HG02981 (cell line): ENCODE results near the gene CCDC92.

Experiments used
- ATAC-seq: cut with Tn5 transposase; IDR thresholded peaks from one replicate; pipeline ENCODE4 v1.9.1; 2021; ENCODE audit warnings: mild to moderate bottlenecking, moderate library complexity; ENCODE audit not compliant: unreplicated experiment

CCDC92 gene

DNA sequence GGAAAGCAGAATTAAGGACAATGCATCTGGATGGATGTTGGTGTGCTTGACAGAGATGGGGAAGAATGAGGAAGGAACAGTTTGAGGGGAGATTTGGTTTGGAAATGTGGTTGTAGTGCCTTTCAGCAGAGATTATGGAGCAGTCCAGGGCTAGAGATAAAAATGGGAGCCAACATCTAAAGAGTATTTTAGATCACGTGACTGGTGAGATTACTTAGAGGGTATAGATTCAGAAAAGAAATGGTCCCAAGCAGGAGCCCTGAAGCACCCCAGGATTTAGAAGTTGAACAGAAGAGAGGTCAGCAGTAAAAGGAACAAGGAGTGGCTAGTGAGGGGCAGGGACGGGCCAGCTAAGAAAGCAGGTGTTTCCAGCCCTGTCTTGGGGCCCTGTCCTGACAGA, 30.0 kb upstream of the CCDC92 start:
- no peak for ATAC-seq

DNA sequence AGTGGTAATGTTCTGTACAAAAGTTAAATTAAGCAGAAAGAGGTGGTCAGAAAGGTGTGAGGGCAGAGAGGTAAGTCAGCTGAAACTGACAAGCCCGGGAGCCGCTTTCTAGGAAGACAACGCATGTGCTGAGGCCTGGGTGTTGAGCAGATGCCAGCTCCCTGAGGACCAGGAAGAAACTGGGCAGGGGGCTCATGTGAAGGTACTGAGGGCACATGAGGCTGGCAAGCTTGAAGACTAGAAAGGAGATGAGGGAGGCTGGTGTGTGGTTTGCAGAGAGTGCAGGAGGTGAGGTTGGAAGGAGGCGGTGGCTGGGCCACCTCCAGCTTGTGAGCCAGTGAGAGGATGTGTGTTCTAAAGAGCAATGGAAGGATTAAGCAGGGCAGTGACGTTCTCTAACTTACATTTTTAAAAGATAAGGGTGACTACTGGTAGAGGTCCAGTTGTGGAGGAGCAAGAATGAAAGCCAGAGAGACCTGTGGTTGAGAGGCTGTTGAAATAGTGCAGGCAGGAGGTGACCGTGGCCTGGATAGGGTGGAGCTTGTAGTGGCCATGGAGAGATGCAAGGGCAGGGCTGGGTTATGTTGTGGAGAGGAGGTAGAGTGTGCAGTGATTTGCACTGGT, 29.5 kb upstream of the CCDC92 start:
- no peak for ATAC-seq

DNA sequence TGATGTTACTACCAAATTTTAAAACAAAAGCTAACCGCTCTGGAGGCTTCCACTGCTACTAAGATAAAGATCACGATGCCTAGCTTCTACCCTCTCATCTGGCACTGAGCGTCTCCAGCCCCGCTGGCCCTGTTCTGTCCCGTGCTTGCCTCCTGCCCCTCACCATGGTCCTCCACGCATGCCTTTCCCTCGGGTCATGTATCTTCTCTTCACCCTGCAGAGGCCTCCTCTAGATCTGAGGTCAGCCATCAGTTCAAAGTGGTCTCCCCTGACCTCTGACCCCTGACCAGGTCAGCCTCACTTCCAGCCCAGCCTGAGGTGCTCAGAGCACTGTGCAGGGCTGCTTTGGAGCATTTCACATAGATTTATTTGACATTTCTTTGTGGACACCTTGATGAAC, 28.7 kb upstream of the CCDC92 start:
- no peak for ATAC-seq

DNA sequence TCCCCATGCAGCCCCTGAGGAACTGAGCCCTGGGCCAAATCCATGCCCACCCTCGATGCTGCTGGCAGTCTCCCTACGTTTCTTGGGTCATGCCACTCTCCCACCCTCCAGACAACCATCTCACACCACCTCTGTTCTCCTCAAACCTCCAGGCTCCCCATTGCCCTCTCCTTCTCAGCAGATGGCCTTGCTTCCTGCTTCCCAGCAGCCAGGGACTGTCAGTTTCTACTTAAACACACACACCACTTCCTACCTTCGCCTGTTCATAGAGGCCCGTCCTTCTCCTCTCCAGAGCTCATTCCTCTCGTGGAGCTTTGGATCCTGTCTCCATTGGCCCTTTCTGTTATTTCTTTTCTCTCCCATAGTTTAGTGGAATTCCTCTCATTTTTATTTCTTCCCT, 27.5 kb upstream of the CCDC92 start:
- no peak for ATAC-seq

DNA sequence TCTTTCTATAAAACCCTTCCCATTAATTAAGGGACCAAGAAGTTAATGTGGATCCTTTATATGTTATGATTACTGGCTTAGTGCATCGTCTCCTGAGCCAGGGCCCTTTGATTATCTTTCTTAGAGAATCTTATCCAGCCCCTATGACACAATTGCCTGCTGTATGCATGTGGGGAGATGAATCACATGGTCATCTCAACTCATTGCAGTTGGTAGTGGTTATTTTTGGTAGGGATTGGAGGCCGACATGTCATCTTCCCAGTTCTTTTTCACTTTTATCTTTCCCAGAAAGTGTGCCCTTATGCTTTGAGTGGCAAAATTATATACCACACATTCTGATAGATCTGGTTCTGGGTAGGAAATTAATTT, 26.3 kb upstream of the CCDC92 start:
- no peak for ATAC-seq

DNA sequence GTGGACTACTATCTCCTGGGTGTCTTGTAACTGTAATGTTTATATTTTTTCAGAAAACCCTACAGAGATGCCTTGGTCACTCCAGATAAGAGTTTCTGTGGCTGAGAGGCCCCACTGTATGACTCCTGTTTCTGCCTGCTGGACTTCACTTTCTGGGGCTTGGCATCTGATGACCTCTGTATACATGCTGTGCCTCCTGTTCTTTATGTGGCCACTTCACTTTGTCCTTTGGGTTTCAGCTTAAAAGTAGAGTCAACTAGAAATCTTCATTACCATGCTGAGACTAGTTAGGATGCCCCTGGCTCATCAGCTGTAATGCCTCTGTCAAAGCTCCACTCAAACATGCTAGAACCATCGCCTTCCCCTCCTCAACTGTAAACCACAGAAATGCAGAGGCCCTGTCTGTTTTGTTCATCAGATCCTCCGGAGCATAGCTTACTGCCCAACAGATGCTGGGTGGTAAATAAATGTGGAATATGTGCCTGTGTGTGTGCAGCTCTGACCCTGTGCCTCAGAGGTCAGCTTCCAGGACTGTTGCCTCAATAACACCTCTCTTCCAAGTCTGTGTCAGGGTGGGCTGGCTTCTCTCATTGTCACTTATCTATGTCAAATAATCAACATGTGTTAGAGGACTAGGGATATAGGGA, 25.8 kb upstream of the CCDC92 start:
- no peak for ATAC-seq

DNA sequence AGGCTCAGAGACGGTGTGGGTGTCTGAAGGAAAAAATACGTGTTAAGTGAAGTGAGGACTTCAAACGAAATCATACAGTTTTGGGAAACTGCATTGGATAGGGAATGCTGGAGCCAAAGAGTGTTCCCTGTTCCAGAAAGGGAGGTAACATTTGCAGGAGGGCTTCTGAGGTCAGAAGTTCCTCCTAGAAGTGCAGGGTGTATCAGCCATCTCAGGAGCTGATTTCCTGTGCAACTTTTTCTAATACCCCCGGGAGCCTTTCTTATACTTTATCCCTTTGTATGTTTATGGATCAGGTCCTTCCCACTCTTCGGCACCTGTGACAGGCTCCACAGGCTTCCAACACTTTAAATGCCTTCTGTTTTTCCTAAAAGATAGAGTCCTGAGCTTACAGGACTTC, 25.3 kb upstream of the CCDC92 start:
- no peak for ATAC-seq

DNA sequence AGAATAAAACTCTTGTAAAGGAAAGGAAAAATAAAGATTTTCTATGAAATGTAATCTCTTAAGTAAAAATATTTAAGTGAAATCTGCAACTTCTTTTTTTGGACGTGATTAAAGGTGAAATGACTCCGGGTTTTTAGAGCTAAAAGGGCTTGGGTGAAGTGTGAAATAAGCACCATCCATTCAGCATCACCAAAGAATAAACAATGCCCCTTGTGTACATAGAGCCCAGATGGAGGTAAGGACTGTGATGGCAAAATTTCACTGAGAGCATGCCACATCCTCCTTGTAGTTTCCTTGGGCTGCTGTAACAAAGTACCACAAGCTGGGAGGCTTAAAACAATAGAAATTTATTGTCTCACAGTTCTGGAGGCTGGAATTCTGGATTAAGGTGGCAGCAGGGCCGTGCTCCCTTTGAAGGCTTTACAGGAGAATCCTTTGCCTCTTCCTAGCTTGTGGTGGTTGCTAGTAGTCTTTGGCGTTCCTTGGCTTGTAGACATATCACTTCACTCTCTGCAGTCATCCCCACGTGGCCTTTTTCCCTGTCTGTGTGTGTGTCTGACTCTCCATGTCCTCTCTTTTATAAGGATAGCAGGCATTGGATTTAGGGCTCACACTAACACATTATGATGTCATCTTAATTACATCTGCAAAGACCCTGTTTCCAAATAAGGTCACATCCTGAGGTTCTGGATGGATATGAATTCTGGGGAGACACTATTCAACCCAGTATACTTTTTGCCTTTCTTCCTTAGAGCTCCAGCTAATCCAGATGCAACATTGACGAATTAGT, 24.6 kb upstream of the CCDC92 start:
- no peak for ATAC-seq

DNA sequence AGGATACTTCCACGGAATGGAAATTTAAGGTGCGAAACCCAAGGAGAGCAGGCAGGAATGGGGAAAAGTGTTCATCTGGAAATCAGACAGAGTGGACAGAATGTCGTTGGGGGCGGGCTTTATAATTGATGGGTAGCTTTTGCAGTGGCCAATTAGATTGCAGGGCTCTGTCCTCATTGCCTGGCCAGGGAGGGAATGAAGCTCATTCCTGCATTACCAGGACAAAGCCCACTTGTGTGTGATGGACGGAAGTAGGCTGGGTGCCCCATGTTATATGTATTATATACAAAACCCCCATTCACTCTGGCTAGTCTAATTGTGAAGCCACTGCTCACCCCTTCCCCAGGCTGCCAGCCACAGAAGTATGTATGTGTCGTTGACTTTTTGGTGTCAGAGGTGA, 23.9 kb upstream of the CCDC92 start:
- ATAC-seq, result no peak

DNA sequence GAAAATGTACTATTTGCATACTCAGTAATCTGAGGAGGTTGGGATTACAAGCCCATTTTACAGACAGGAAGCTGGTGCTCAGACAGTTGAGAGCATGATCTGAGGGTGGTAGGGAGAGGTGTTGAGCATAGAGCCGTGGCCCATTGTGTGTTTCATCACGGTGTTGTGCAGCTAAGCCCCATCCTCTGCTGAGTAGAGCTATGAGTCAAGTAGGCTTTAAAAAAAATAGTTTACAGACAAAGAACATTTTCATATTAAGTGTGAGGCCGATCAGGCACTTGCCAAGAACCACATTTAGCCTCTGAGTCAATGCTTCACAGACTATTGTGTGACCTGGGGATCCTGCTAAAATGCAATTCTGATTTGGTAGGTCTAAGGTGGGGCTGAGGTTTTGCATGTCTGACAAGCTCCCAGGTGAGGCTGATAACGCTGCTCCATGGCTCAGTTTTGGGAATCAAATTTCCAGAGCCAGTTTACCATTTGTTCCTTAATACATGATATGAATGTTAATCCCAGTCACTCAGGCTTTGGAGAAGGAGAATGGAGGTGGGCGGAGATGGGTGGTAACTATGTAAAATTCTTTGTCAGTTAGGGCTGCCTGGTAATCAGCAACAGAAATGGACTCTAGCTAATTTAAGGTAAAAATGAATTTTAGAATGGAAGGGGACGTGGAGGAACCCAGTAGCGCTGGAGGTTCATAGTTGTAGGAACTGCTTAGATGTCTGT, 22.6 kb upstream of the CCDC92 start:
- ATAC-seq, result no peak

DNA sequence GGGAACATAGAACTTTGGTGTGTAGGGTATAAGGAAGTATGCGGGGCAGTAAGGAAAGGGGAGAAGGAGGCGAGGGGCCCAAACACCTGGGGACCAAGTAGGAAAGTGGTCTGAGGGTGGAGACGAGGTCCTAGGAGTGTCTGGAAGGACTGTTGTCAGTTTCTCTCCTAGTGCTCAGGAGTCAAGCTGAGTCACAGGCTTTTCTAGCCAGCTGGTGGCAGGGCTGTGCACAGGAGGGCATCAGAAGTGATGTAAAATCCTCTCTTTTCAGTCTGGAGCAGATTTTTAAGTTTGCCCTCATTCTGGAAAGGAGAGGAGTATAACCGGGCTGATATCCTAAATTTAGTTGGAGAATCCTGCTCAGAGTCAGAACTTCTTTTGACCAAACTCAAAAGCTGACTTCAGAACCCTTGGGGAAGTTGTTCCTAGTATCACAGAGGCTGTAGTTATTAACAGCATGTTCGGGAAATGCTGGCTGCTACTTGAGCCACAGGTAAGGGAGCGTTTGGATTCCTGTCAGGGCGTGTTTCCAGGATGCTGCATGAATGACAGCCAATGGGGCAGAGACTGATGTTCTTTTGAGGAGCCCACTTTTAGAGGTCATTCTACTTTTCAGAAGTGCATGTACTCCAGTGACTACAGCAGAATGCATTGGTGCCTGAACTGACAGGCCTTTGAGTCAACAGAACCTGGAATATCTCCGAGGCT, 19.6 kb upstream of the CCDC92 start:
- ATAC-seq, result no peak

DNA sequence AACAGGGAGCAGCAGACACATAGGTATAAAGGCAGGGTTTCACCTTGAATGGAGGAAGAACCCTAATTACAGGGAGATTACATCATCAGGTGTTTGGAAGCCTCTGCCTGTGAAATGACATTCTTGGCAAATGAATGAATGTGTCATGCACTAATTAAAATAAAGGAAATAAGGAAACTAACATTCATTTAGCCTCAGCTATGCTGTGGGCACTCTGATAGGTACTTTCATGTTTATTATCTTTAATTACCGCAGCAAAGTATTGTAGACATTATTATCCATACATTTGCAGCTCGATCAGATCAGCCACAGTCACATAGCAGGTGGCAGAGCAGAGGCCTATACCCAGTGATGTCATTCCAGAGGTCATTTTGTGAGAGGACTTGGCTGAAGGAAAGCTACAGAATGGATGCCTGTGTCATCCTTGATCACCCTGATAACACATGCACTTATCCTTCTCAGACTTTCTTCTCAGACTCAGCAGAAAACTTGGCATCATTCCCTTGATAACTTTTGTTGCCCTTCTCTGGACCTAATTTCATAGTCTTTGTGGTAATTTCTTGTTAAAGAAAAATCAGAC, 18.8 kb upstream of the CCDC92 start:
- ATAC-seq, result no peak

DNA sequence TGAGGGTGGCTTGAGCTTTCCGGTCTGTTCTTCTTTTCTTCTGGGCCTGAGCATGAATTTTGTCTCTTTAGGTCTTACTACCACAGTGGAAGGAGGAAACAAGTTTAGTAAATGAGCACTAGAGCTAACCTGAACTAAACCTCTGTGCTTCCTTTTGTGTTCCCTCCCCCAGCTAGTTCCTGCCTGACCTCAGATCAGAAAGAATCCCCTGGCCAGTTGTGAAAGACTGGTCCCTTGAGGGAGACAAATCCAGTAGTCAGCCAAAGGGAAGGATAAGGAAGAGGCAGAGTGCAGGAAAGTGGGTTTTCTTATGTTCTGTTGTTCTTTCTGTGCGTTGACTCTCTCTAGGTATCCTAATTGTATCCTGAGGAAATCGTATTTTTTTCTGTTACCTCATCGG, 17.9 kb upstream of the CCDC92 start:
- ATAC-seq, result no peak

DNA sequence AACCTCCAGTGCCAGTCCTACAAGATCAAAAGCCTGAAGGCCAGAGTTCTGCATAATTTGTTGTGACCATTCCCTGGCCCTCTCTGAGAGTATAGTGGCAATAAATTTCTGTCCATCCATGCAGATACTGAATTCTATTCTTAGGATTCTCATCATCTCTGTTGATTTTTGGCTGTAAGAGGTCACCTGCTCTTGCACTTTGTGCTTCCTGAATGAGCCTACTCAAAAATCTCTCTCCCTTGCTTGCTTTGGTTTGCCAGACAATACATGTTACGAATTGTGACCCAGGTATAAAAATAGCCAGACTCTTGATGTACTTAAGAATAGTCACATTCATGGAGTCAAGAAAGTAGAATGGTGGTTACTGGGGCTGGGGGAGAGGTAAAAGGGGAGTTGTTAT, 17.1 kb upstream of the CCDC92 start:
- ATAC-seq, result no peak

DNA sequence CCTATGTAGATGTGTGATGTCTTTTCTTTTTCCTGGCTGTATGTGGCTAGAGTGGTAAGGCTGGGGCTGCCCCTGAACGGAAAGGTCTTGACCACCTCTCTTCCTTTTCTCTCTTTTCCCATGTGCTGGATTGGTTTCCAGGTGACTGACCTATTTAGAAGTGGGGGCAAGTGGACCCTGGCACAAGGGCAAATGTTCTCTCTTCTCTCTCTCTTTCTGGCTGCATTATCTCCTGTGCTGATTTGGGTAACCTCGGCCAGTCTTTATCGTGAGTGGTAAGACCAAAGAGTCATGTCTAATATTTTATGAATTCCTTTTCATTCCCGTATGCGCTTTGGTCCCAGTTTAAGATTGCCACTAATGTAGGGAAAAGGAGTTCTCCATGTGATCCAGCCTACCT, 16.5 kb upstream of the CCDC92 start:
- ATAC-seq, result no peak

DNA sequence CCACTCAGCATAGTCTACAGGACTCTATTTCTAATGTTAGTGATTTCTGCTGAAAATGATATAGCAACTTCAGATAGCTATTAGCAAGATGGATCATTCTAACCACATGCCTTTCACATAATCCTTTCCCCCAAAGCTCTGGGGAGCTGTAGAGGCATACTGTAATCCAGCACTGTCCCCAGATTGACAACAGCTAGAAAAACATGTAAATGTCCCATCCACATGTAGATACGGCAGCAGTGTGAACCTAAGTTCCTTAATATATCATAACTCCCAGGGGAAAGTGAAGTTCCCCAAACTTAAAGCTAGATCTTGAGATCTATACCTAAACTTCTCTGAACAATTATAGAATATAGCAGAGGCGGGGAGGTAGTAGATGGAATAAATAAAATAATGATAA, 14.4 kb upstream of the CCDC92 start:
- no peak for ATAC-seq

DNA sequence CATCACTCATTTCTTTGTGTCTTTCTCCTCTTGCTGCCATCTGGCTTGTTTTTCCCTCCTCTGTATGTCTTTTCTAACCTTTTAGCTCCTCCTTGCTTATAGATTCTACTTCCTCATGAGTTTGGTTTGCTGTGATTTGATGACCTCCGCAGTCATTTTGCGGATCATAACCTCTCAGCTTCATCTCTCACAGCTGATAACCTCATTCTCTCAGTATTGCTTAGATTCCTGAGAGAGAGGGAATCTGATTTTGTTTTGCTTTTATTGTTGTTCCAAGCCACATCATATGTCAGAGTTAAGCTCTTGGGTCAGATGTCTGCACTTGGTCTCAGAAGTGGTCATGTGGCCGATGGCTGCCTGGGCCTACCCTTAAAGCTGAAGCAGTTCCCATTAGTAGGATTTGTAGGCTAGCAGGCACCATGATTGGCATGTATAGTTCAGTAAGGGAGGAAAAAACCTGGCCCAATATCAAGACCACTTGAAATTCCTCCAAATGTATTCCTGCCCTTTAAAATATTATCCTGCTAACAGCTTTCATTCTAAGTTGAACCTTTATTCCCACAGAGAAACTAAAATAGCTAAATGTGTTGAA, 13.8 kb upstream of the CCDC92 start:
- ATAC-seq, result no peak

DNA sequence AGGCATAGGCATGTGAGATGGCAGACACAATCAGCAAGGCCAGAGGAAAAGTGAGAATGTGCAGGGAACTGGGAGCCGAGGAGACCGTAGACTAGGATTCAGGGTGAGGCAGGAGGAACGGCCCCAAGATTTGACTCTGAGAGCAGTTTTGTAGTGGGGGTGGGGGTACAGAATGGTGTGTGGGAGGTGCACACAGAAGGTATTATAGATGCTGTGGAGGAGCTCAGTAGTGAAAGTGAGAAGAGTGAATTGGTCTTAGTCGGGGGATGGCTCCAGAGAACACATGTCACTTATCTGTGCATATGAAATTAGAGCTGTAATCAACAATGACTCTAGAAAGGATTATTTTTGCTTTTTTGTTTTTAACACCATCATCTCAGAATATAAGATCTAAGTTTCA, 12.3 kb upstream of the CCDC92 start:
- no peak for ATAC-seq

DNA sequence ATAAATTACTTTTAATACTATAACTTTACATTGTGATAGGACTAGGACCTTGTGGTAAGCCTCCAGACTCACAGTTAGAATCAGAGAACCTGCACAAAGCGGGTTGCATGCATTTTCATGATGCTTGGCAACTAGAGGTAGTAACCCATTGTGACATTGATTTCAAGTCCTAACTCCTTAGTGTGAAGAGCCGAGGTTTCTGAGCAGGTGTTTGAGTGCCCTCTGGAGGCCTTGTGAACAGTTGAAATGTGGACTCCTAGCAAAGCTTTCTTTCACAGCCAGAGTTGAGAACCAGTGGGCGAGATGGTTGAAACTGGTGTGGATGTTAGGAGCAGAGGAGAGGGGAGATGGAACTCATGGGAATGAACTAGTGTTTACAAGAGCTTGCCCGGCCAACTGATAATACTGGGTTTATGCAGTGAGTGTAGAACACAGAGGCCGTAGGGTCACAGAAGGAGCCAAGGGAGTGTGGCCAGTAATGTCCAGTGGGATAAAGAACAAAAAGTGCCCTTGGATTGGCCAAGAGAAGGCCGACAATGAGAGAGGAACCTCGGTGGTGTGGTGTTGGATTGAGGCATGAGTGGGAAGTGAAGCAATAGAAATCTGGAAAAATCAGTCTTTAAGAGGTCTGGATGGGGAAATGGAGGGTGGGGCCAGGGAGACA, 11.3 kb upstream of the CCDC92 start:
- no peak for ATAC-seq

DNA sequence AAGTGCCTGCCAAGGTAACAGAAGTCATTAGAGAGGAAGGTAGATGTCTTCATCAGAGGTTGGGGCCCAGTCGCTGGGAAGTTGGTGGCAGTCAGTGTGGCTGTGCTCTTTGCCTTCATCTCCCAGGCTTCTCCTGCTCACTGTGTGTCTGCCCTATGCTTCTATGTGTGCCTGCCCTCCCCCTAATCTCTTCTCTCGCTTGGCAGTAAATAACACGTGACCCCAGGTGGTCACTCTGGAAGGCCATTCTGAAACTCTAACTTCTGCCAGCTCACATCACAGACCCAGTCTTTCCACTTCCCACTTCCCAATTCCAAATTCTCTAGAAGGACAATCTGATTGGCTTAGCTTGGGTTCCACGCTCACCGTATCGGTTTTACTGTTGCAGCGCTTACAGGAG, 9.6 kb upstream of the CCDC92 start:
- no peak for ATAC-seq
